Panc1 (cell line): Measurements from ENCODE around the gene IL22.

ENCODE experiments used
- POLR2AphosphoS5 ChIP-seq: IDR thresholded peaks from 2 replicates; pipeline ENCODE4 v1.6.1; 2012; ENCODE audit warnings: mild to moderate bottlenecking, low read depth, low read length, moderate library complexity
- TF ChIP-seq, protein P1 (sequence below): fragments of 450-650 bp; IDR thresholded peaks from 2 replicates; pipeline ENCODE4 v1.5.1; 2017; ENCODE audit warnings: mild to moderate bottlenecking

- TF ChIP-seq, protein P1, sequence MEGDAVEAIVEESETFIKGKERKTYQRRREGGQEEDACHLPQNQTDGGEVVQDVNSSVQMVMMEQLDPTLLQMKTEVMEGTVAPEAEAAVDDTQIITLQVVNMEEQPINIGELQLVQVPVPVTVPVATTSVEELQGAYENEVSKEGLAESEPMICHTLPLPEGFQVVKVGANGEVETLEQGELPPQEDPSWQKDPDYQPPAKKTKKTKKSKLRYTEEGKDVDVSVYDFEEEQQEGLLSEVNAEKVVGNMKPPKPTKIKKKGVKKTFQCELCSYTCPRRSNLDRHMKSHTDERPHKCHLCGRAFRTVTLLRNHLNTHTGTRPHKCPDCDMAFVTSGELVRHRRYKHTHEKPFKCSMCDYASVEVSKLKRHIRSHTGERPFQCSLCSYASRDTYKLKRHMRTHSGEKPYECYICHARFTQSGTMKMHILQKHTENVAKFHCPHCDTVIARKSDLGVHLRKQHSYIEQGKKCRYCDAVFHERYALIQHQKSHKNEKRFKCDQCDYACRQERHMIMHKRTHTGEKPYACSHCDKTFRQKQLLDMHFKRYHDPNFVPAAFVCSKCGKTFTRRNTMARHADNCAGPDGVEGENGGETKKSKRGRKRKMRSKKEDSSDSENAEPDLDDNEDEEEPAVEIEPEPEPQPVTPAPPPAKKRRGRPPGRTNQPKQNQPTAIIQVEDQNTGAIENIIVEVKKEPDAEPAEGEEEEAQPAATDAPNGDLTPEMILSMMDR: no peak
- no peak for TF ChIP-seq POLR2AphosphoS5
These were observed 1.3 kb downstream of the IL22 start for GRCh38 chr12:68252077-68252476.
